Immature natural killer cell (primary cell): Measurements from ENCODE around the gene ZNF814. TPM values are rescaled to one million over a fixed set of nuclear protein-coding genes. Genes with fewer than 3 reads are reported as not detected.
"Not testable (repeated sequence)": the region's sequence is repeated elsewhere in the genome, so short reads cannot be mapped to it uniquely, and the experiment has no call there.

Experiments used
- DNase-seq, 3 donors: peaks; one replicate each; pipeline ENCODE4 v3.0.0; 2022; ENCODE audit warnings: mixed read lengths in 1 of 3
- H3K27ac Mint-ChIP-seq, 6 donors: one replicate each; pipeline ENCODE4 v1.8.0; 2020; ENCODE audit warnings: mixed read lengths in 6 of 6, mild to moderate bottlenecking in 5 of 6, inconsistent platforms in 4 of 6, moderate library complexity in 3 of 6
- H3K27me3 Mint-ChIP-seq, 3 donors: one replicate each; pipeline ENCODE4 v1.8.0; 2020 to 2021; ENCODE audit warnings: low read depth in 3 of 3, mild to moderate bottlenecking in 3 of 3, mixed read lengths in 3 of 3, moderate library complexity in 3 of 3, inconsistent platforms in 1 of 3
- H3K36me3 Mint-ChIP-seq, 3 donors: one replicate each; pipeline ENCODE4 v1.8.0; 2020; ENCODE audit warnings: mixed read lengths in 3 of 3, inconsistent platforms in 2 of 3, mild to moderate bottlenecking in 2 of 3
- H3K4me1 Mint-ChIP-seq, 2 donors: one replicate each; pipeline ENCODE4 v1.8.0; 2020; ENCODE audit warnings: inconsistent platforms in 2 of 2, mild to moderate bottlenecking in 2 of 2, mixed read lengths in 2 of 2, moderate library complexity in 1 of 2
- H3K4me3 Mint-ChIP-seq, 5 donors: one replicate each; pipeline ENCODE4 v1.8.0; 2020; ENCODE audit warnings: mild to moderate bottlenecking in 5 of 5, mixed read lengths in 5 of 5, inconsistent platforms in 3 of 5, moderate library complexity in 3 of 5
- H3K9me3 Mint-ChIP-seq, 6 donors: one replicate each; pipeline ENCODE4 v1.8.0; 2020; ENCODE audit warnings: mild to moderate bottlenecking in 6 of 6, mixed read lengths in 6 of 6, inconsistent platforms in 4 of 6, moderate library complexity in 3 of 6
- polyA plus RNA-seq, 3 donors: library from polyadenylated mRNA; unstranded; fragments of 300-500 nt; fragmentation: Illumina TruSeq; gene quantifications; one replicate each; pipeline ENCODE4 v1.2.3, GENCODE V29; 2021

ZNF814 gene
- polyA plus RNA-seq, 3 donors from 2014 or later: 11.8 to 26.7 (median 14.8) TPM

GRCh38 chr19:57887195-57887941 is 1.5 kb downstream of the ZNF814 start:
- Mint-ChIP-seq H3K9me3 (peaks cover 0 to 52% (median 8%) of the 10 kb centered on the region in 6 donors), H3K27me3 (peaks cover 0 to 7% (median 0%) of the 10 kb centered on the region in 3 donors), H3K4me3 (peak overlapping the region; percentile 84 to 92 (median 89)), H3K4me1 (peaks cover 28 to 49% of the 10 kb centered on the region in 2 donors), H3K36me3 (peaks cover 26 to 43% (median 32%) of the 10 kb centered on the region in 3 donors), H3K27ac (peak overlapping the region in 3 of 6 donors; percentile 1 to 87 (median 86))
- DNase-seq: no peak

- Mint-ChIP-seq H3K27me3 (peaks cover 0 to 5% (median 0%) of the 10 kb centered on the region in 3 donors), H3K36me3 (peaks cover 26 to 43% (median 27%) of the 10 kb centered on the region in 3 donors), H3K27ac (no peak overlapping the region), H3K4me3 (peak overlapping the region in 3 of 5 donors; percentile 18 to 21 (median 20)), H3K9me3 (peaks cover 0 to 52% (median 6%) of the 10 kb centered on the region in 6 donors), H3K4me1 (peaks cover 28 to 49% of the 10 kb centered on the region in 2 donors)
- no peak for DNase-seq
Measured at GRCh38 chr19:57886046-57886445, 2.8 kb downstream of the ZNF814 start.

- H3K27me3 Mint-ChIP-seq, DNase-seq, H3K4me1 Mint-ChIP-seq, H3K4me3 Mint-ChIP-seq: not testable (repeated sequence)
- H3K27ac Mint-ChIP-seq: peak overlapping the region in 1 of 6 donors; percentile 17
- peaks cover 42 to 68% (median 53%) of the 10 kb centered on the region in 3 donors for H3K36me3 Mint-ChIP-seq
- peaks cover 41 to 86% (median 75%) of the 10 kb centered on the region in 6 donors for H3K9me3 Mint-ChIP-seq
Measured at GRCh38 chr19:57873883-57874799, 14.7 kb downstream of the ZNF814 start.

- no peak overlapping the region for H3K27ac Mint-ChIP-seq
- no peak overlapping the region for H3K4me3 Mint-ChIP-seq
- peaks cover 3 to 4% (median 4%) of the 10 kb centered on the region in 3 donors for H3K27me3 Mint-ChIP-seq
- peaks cover 0 to 2% of the 10 kb centered on the region in 2 donors for H3K4me1 Mint-ChIP-seq
- peaks cover 45 to 88% (median 80%) of the 10 kb centered on the region in 6 donors for H3K9me3 Mint-ChIP-seq
- H3K36me3 Mint-ChIP-seq: peaks cover 36 to 64% (median 46%) of the 10 kb centered on the region in 3 donors
- DNase-seq: no peak
Measured at GRCh38 chr19:57872450-57872849, 16.4 kb downstream of the ZNF814 start.

- H3K9me3 Mint-ChIP-seq: peaks cover 39 to 89% (median 73%) of the 10 kb centered on the region in 6 donors
- H3K4me3 Mint-ChIP-seq: peak overlapping the region in 1 of 5 donors; percentile 47
- no peaks in the 10 kb centered on the region for H3K4me1 Mint-ChIP-seq
- peaks cover 34 to 62% (median 49%) of the 10 kb centered on the region in 3 donors for H3K36me3 Mint-ChIP-seq
- no peak overlapping the region for H3K27ac Mint-ChIP-seq
- no peak for DNase-seq
- H3K27me3 Mint-ChIP-seq: peaks cover 0 to 3% (median 2%) of the 10 kb centered on the region in 3 donors
Measured at GRCh38 chr19:57870225-57870624, 18.6 kb downstream of the ZNF814 start.

GRCh38 chr19:57869655-57870054 is 19.2 kb downstream of the ZNF814 start:
- DNase-seq, H3K4me3 Mint-ChIP-seq, H3K4me1 Mint-ChIP-seq, H3K27me3 Mint-ChIP-seq, H3K27ac Mint-ChIP-seq: not testable (repeated sequence)
- Mint-ChIP-seq H3K36me3 (peaks cover 38 to 63% (median 54%) of the 10 kb centered on the region in 3 donors), H3K9me3 (peaks cover 39 to 91% (median 74%) of the 10 kb centered on the region in 6 donors)

GRCh38 chr19:57867868-57868492 is 20.9 kb downstream of the ZNF814 start:
- Mint-ChIP-seq H3K27me3 (peaks cover 0 to 3% (median 3%) of the 10 kb centered on the region in 3 donors), H3K4me1 (no peaks in the 10 kb centered on the region), H3K9me3 (peaks cover 29 to 84% (median 62%) of the 10 kb centered on the region in 6 donors), H3K27ac (no peak overlapping the region), H3K36me3 (peaks cover 37 to 56% (median 52%) of the 10 kb centered on the region in 3 donors), H3K4me3 (no peak overlapping the region)
- DNase-seq: no peak

- H3K4me3 Mint-ChIP-seq, DNase-seq, H3K27ac Mint-ChIP-seq, H3K27me3 Mint-ChIP-seq, H3K4me1 Mint-ChIP-seq: not testable (repeated sequence)
- peaks cover 60 to 86% (median 76%) of the 10 kb centered on the region in 3 donors for H3K36me3 Mint-ChIP-seq
- H3K9me3 Mint-ChIP-seq: peaks cover 3 to 77% (median 41%) of the 10 kb centered on the region in 6 donors
Measured at GRCh38 chr19:57862351-57862750, 26.5 kb downstream of the ZNF814 start.

GRCh38 chr19:57854117-57854516 is 34.7 kb downstream of the ZNF814 start:
- Mint-ChIP-seq H3K36me3 (peaks cover 33 to 44% (median 40%) of the 10 kb centered on the region in 3 donors), H3K9me3 (peaks cover 0 to 17% (median 2%) of the 10 kb centered on the region in 6 donors), H3K4me1 (peaks cover 37 to 45% of the 10 kb centered on the region in 2 donors)
- not testable (repeated sequence) for H3K4me3 Mint-ChIP-seq, H3K27ac Mint-ChIP-seq, H3K27me3 Mint-ChIP-seq, DNase-seq

GRCh38 chr19:57851812-57852603 is 36.8 kb downstream of the ZNF814 start:
- H3K36me3 Mint-ChIP-seq: peaks cover 25 to 31% (median 25%) of the 10 kb centered on the region in 3 donors
- H3K9me3 Mint-ChIP-seq, DNase-seq, H3K27me3 Mint-ChIP-seq: not testable (repeated sequence)
- peak overlapping the region in 4 of 5 donors; percentile 15 to 97 (median 62) for H3K4me3 Mint-ChIP-seq
- H3K4me1 Mint-ChIP-seq: peaks cover 38 to 42% of the 10 kb centered on the region in 2 donors
- H3K27ac Mint-ChIP-seq: peak overlapping the region in 5 of 6 donors; percentile 17 to 96 (median 66)

- DNase-seq: no peak
- H3K36me3 Mint-ChIP-seq: peaks cover 17 to 19% (median 18%) of the 10 kb centered on the region in 3 donors
- H3K9me3 Mint-ChIP-seq: peaks cover 0 to 6% (median 0%) of the 10 kb centered on the region in 6 donors
- peak overlapping the region; percentile 90 to 97 (median 94) for H3K4me3 Mint-ChIP-seq
- peak overlapping the region; percentile 94 to 98 (median 96) for H3K27ac Mint-ChIP-seq
- peaks cover 36 to 37% of the 10 kb centered on the region in 2 donors for H3K4me1 Mint-ChIP-seq
- peaks cover 0 to 5% (median 3%) of the 10 kb centered on the region in 3 donors for H3K27me3 Mint-ChIP-seq
Measured at GRCh38 chr19:57850553-57851017, 38.3 kb downstream of the ZNF814 start.
